RKO (cell line): ENCODE measurements around the gene PAN3.

Experiments
- DNase-seq: peaks from one replicate; pipeline ENCODE4 v3.0.0-alpha.2; 2016; ENCODE audit warnings: low spot score

PAN3 gene

GRCh38 chr13:28338006-28338574, 199.7 kb downstream of the PAN3 start:
- no peak for DNase-seq

GRCh38 chr13:28338742-28339141, 200.4 kb downstream of the PAN3 start:
- DNase-seq, result no peak

GRCh38 chr13:28339419-28339818, 201.1 kb downstream of the PAN3 start:
- no peak for DNase-seq

- no peak for DNase-seq
Observed at GRCh38 chr13:28340272-28340793, 202.0 kb downstream of the PAN3 start.

- DNase-seq, result no peak
Observed at GRCh38 chr13:28342251-28342650, 203.9 kb downstream of the PAN3 start.

GRCh38 chr13:28344163-28344562, 205.8 kb downstream of the PAN3 start:
- no peak for DNase-seq
